ENCODE data around the gene RRP12. TPM values are rescaled to one million over a fixed set of nuclear protein-coding genes. Genes with fewer than 3 reads are reported as not detected.
A peak's percentile ranks its signal among the peaks of the same experiment; 100 is the strongest.

The RRP12 gene
- total RNA-seq, result 10 to 100 TPM; 11.5 to 30.4 TPM

GRCh38 chr10:97400665-97401454, at the start of gene RRP12:
RRP12 (minus strand) TSS chr10:97401340; CDS start chr10:97401231, 109 bp downstream.
- intact Hi-C loops (cut with DNase I), result no loop called here
- H3K27me3 ChIP-seq, result no peaks in the 10 kb centered on the region
- peak within 1 kb of the TSS; percentile 41 for H3K27ac ChIP-seq
- H3K4me1 ChIP-seq, result peaks cover 6% of the 10 kb centered on the region
- H3K36me3 ChIP-seq, result no peaks in the 10 kb centered on the region
- TF ChIP-seq CTCF (IDR thresholded peaks at IDR 0.05), result no peak
- DNase-seq, result peak; percentile 94
- H3K9ac ChIP-seq (ENCODE audit: low read depth in 2 of 2, low read length in 2 of 2), result peak within 1 kb of the TSS; percentile 79 to 96
- H3K4me3 ChIP-seq, result peak within 1 kb of the TSS; percentile 84
- no peaks in the 10 kb centered on the region for H3K9me3 ChIP-seq

GRCh38 chr10:97450828-97451227, 49.7 kb upstream of the RRP12 start:
- no peaks in the 10 kb centered on the region for H3K9me3 ChIP-seq
- TF ChIP-seq CTCF (IDR thresholded peaks at IDR 0.05), result no peak
- H3K27me3 ChIP-seq, result no peaks in the 10 kb centered on the region
- peaks cover 6% of the 10 kb centered on the region for H3K4me1 ChIP-seq
- no peak overlapping the region for H3K9ac ChIP-seq (ENCODE audit: low read depth in 2 of 2, low read length in 2 of 2)
- no peak for DNase-seq
- intact Hi-C loops (cut with DNase I), result no loop called here
- no peak overlapping the region for H3K4me3 ChIP-seq
- H3K27ac ChIP-seq, result no peak overlapping the region
- H3K36me3 ChIP-seq, result no peaks in the 10 kb centered on the region

- TF ChIP-seq CTCF (IDR thresholded peaks at IDR 0.05), result no peak
- Histone ChIP-seq H3K36me3 (no peaks in the 10 kb centered on the region), H3K9ac (ENCODE audit: low read depth in 2 of 2, low read length in 2 of 2) (peak within 1 kb of the TSS; percentile 58 to 79), H3K27ac (peak within 1 kb of the TSS; percentile 49), H3K4me3 (peak within 1 kb of the TSS; percentile 87), H3K27me3 (no peaks in the 10 kb centered on the region), H3K4me1 (peaks cover 12% of the 10 kb centered on the region), H3K9me3 (no peaks in the 10 kb centered on the region)
- peak; percentile 96 for DNase-seq
- intact Hi-C loops (cut with DNase I), result no loop called here
Measured at GRCh38 chr10:97445722-97446639, 44.8 kb upstream of the RRP12 start, which contains the start of the genes EXOSC1 and ZDHHC16. EXOSC1 (minus strand) TSS chr10:97446006; CDS start chr10:97445985, 21 bp downstream. ZDHHC16 (plus strand) TSS chr10:97446175; CDS start chr10:97451676, 5,501 bp downstream.

GRCh38 chr10:97445357-97445721, 44.2 kb upstream of the RRP12 start:
- peak overlapping the region; percentile 87 for H3K4me3 ChIP-seq
- no peaks in the 10 kb centered on the region for H3K9me3 ChIP-seq
- H3K36me3 ChIP-seq, result no peaks in the 10 kb centered on the region
- intact Hi-C loops (cut with DNase I), result no loop called here
- peaks cover 12% of the 10 kb centered on the region for H3K4me1 ChIP-seq
- H3K9ac ChIP-seq (ENCODE audit: low read depth in 2 of 2, low read length in 2 of 2), result peak overlapping the region; percentile 48 to 79
- peak overlapping the region; percentile 24 for H3K27ac ChIP-seq
- TF ChIP-seq CTCF (IDR thresholded peaks at IDR 0.05), result no peak
- no peak for DNase-seq
- H3K27me3 ChIP-seq, result no peaks in the 10 kb centered on the region

GRCh38 chr10:97444212-97444611, 43.1 kb upstream of the RRP12 start:
- TF ChIP-seq CTCF (IDR thresholded peaks at IDR 0.05), result no peak
- intact Hi-C loops (cut with DNase I), result no loop called here

More at GRCh38 chr10:97444212-97444611, 43.1 kb upstream of the RRP12 start:
- H3K4me1 ChIP-seq, result peaks cover 12% of the 10 kb centered on the region
- no peaks in the 10 kb centered on the region for H3K27me3 ChIP-seq
- H3K36me3 ChIP-seq, result no peaks in the 10 kb centered on the region
- no peak overlapping the region for H3K9ac ChIP-seq (ENCODE audit: low read depth in 2 of 2, low read length in 2 of 2)
- H3K9me3 ChIP-seq, result no peaks in the 10 kb centered on the region
- DNase-seq, result no peak
- H3K4me3 ChIP-seq, result no peak overlapping the region
- H3K27ac ChIP-seq, result no peak overlapping the region

All from colonic mucosa (tissue), 4 donors.